GM10248 (cell line): Measurements from ENCODE around the gene PCDHGB5.
A peak's percentile ranks its signal among the peaks of the same experiment; 100 is the strongest.

Source experiments
- CTCF ChIA-PET: fragments of 300-600 bp; sonication (Branson Sonifier 250); formaldehyde crosslinking; extraction: SDS; loops from one replicate; lab custom pipeline; 2021; ENCODE audit warnings: antibody characterized with exemption; lab: Yijun Ruan, JAX
- POLR2A ChIA-PET: fragments of 350-650 bp; sonication (Branson Sonifier 250); formaldehyde crosslinking; extraction: SDS; loops from one replicate; lab custom pipeline; 2020; ENCODE audit warnings: antibody characterized with exemption; lab: Yijun Ruan, JAX
- DNase-seq: peaks from one replicate; pipeline ENCODE4 v3.0.0; 2012; ENCODE audit errors: extremely low spot score
- TF ChIP-seq, protein P1 (sequence below): IDR thresholded peaks from 2 replicates; pipeline ENCODE4 v1.5.1; 2012; ENCODE audit warnings: mild to moderate bottlenecking, low read depth; ENCODE audit errors: extremely low read depth, missing control alignments, control extremely low read depth

PCDHGB5 gene

DNA sequence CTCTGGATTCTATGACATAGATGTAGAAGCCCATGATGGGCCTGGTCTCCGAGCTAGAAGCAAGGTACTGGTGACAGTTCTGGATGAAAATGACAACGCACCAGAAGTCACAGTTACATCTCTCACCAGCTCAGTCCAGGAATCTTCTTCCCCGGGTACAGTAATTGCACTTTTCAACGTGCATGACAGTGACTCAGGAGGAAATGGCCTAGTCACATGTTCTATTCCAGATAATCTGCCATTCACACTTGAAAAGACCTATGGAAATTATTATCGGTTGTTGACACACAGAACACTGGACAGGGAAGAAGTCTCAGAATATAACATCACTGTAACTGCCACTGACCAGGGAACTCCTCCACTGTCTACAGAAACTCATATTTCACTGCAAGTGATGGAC is 41.6 kb upstream of the PCDHGB5 start:
- no peak for DNase-seq
- TF ChIP-seq, protein P1, sequence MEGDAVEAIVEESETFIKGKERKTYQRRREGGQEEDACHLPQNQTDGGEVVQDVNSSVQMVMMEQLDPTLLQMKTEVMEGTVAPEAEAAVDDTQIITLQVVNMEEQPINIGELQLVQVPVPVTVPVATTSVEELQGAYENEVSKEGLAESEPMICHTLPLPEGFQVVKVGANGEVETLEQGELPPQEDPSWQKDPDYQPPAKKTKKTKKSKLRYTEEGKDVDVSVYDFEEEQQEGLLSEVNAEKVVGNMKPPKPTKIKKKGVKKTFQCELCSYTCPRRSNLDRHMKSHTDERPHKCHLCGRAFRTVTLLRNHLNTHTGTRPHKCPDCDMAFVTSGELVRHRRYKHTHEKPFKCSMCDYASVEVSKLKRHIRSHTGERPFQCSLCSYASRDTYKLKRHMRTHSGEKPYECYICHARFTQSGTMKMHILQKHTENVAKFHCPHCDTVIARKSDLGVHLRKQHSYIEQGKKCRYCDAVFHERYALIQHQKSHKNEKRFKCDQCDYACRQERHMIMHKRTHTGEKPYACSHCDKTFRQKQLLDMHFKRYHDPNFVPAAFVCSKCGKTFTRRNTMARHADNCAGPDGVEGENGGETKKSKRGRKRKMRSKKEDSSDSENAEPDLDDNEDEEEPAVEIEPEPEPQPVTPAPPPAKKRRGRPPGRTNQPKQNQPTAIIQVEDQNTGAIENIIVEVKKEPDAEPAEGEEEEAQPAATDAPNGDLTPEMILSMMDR = no peak
- ChIA-PET CTCF (interaction anchor here (0.9 to 2.5 kb wide), 7 partner anchors 8 to 208 kb away, joined by 3 to 10 read pairs (median 4); partner anchors contain the start of genes PCDHGA10 and PCDHGA5), POLR2A (no interaction called here)

DNA sequence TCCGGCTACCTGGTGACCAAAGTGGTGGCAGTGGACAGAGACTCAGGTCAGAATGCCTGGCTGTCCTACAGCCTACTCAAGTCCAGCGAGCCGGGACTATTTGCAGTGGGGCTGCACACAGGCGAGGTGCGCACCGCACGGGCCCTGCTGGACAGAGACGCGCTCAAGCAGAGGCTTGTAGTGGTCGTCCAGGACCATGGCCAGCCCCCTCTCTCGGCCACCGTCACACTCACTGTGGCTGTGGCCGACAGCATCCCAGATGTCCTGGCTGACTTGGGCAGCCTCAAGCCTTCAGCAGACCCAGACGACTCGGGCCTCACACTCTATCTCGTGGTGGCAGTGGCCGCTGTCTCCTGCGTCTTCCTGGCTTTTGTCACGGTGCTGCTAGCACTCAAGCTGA is 40.8 kb upstream of the PCDHGB5 start:
- no peak for DNase-seq
- TF ChIP-seq, protein P1 = no peak
- ChIA-PET POLR2A (no interaction called here), CTCF (interaction anchor here (2.9 kb wide), 1 partner anchor 201 kb away, joined by 9 read pairs; no protein-coding TSS in a partner anchor)

DNA sequence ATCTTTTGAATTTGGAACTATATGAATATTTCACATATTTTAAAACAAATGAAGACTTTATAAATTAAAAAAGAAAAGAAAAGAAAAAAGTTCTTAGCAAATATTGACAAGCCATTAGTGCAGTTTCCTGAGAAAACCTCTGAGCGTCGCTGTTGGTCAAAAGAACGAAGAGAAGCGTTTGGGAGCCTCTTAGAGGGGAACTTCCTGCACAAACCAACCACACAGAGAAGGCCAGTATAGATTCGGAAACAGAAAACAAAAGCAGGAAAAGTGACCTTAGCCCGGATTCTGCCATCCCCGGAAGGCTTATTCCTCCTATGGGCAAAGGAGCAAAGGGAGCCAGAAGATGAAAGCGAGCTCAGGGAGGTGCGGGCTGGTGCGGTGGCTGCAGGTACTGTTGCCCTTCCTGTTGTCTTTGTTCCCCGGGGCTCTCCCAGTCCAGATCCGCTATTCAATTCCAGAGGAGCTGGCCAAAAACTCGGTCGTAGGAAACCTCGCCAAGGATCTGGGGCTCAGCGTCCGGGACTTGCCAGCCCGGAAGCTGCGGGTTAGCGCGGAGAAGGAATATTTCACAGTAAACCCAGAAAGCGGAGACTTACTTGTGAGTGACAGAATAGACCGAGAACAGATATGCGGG is 37.8 kb upstream of the PCDHGB5 start, which contains the start of gene PCDHGB2:
PCDHGB2 (plus strand) TSS at position 205 of the 637 bp plus-strand sequence; CDS start at position 347, 142 bp downstream.
- peak; percentile 46 for DNase-seq
- ChIA-PET CTCF (interaction anchor here (0.7 to 2.9 kb wide), 14 partner anchors 16 to 232 kb away, joined by 3 to 9 read pairs (median 4); partner anchors contain the start of genes PCDHGA1, PCDHGA10, PCDHGA11 and PCDHGB6), POLR2A (no interaction called here)
- TF ChIP-seq, protein P1 = peak; percentile 43

DNA sequence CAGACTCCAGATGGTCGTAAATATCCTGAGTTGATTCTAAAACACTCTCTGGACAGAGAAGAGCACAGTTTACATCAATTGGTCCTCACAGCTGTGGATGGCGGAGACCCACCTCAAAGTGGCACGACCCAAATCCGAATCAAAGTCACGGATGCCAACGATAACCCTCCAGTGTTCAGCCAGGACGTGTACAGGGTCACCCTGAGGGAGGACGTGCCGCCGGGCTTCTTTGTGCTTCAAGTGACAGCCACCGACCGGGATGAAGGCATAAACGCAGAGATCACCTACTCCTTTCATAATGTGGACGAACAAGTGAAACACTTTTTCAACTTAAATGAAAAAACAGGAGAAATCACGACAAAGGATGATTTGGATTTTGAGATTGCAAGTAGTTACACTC is 37.1 kb upstream of the PCDHGB5 start:
- ChIA-PET CTCF (interaction anchor here (0.7 to 1.7 kb wide), 8 partner anchors 16 to 206 kb away, joined by 3 to 7 read pairs (median 4); partner anchors contain the start of genes PCDHGA10, PCDHGB6, PCDHGB7 and PCDHGC3), POLR2A (no interaction called here)
- TF ChIP-seq, protein P1 = no peak

DNA sequence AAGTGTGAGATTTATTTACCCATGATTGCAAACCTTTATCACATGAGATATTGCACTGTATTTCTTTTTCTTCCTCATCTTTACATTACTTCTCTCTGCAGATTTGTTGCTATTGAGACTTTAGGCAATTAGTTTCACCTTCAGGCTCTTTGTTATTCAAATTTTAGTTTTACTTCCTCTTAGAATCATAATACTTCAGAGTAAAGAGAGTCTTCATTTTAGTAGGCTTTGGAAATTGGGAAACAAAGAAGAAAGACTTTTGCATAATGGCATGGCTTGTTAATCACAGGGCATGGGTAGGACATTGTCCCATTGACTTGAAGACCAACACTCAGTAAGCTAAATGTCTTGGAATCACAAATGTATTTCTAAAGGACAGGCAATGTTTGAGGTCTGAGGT is 35.0 kb upstream of the PCDHGB5 start:
- TF ChIP-seq, protein P1 = no peak
- no peak for DNase-seq
- ChIA-PET CTCF (no interaction called here), POLR2A (no interaction called here)

More for the DNA sequence above, 37.1 kb upstream of the PCDHGB5 start:
- no peak for DNase-seq

DNA sequence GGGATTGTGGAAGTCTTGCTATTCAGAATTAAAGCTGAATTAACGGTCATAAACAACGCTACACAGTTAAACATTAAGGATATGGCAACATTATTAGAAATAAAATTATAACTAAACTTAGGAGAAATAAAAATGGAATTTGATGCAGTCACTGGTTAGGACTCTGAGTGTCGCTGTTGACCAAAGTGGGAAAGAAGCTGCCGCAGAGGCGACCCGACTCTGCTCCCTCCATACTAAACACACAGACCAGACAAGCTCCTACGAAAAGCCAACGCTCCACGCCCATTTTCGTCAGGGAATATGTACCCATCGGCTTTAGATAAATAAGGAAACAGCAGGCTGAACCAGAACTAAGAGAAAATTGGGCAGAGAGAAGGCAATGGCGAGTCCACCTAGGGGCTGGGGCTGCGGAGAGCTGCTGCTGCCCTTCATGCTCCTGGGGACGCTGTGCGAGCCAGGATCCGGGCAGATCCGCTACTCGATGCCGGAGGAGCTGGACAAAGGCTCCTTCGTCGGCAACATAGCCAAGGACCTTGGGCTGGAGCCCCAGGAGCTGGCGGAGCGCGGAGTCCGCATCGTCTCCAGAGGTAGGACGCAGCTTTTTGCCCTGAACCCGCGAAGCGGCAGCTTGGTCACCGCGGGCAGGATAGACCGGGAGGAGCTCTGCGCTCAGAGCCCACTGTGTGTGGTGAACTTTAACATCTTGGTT is 33.6 kb upstream of the PCDHGB5 start, which contains the start of gene PCDHGA5:
PCDHGA5 (plus strand) TSS at position 211 of the 709 bp plus-strand sequence; CDS start at position 380, 169 bp downstream.
- ChIA-PET CTCF (interaction anchor here (0.8 to 1.5 kb wide), 4 partner anchors 9 to 193 kb away, joined by 3 to 6 read pairs (median 4); partner anchors contain the start of genes PCDHGA10 and PCDHGA4), POLR2A (no interaction called here)
- TF ChIP-seq, protein P1 = no peak
- DNase-seq = no peak
